HepG2 (cell line): ENCODE results near the gene CORO7. TPM values are rescaled to one million over a fixed set of nuclear protein-coding genes. Genes with fewer than 3 reads are reported as not detected.

Source experiments
- CEBPZ ChIP-seq: IDR thresholded peaks from 2 replicates; pipeline ENCODE4 v1.6.1; 2012; ENCODE audit warnings: low read length, improper control_type of control experiment
- CHD4 ChIP-seq: fragments of 200-600 bp; sonication (generic); IDR thresholded peaks from 2 replicates; pipeline ENCODE4 v1.7.0; 2017; ENCODE audit warnings: mild to moderate bottlenecking, low read length, borderline replicate concordance
- GLMP ChIP-seq: sonication (generic); formaldehyde crosslinking; IDR thresholded peaks from 2 replicates; pipeline ENCODE4 v1.9.0; 2021; ENCODE audit warnings: missing genetic modification reagents, mild to moderate bottlenecking, borderline replicate concordance
- HMG20A ChIP-seq: IDR thresholded peaks from 2 replicates; pipeline ENCODE4 v1.6.1; 2016; ENCODE audit warnings: borderline replicate concordance
- MAFK ChIP-seq, 2 experiments: IDR thresholded peaks in 1 of 2; conservative IDR thresholded peaks in 1 of 2; 2 replicates each; pipeline ENCODE4 v1.6.1; 2011; ENCODE audit warnings: improper control_type of control experiment in 2 of 2, low read length in 2 of 2
- MEF2D ChIP-seq: sonication (generic); formaldehyde crosslinking; IDR thresholded peaks from 2 replicates; pipeline ENCODE4 v1.5.1; 2020; ENCODE audit warnings: mild to moderate bottlenecking, missing genetic modification reagents
- MLXIP ChIP-seq: sonication (generic); formaldehyde crosslinking; IDR thresholded peaks from 2 replicates; pipeline ENCODE4 v1.9.0; 2021; ENCODE audit warnings: missing genetic modification reagents, borderline replicate concordance
- RAD21 ChIP-seq: fragments of 450-650 bp; formaldehyde crosslinking; IDR thresholded peaks from 2 replicates; pipeline ENCODE4 v1.5.0; 2020; ENCODE audit warnings: mild to moderate bottlenecking
- RBM39 ChIP-seq: fragments of 200-400 bp; formaldehyde crosslinking; IDR thresholded peaks from one replicate; pipeline ENCODE4 v1.6.1; 2018; ENCODE audit warnings: antibody characterized with exemption, mild to moderate bottlenecking, low read depth, low read length; ENCODE audit not compliant: poor library complexity, severe bottlenecking
- RORA ChIP-seq: sonication (generic); formaldehyde crosslinking; IDR thresholded peaks from 2 replicates; pipeline ENCODE4 v1.5.0; 2020; ENCODE audit warnings: mild to moderate bottlenecking, missing genetic modification reagents, moderate library complexity
- SETDB1 ChIP-seq: sonication (generic); formaldehyde crosslinking; IDR thresholded peaks from 2 replicates; pipeline ENCODE4 v1.5.1; 2020; ENCODE audit warnings: missing genetic modification reagents, mild to moderate bottlenecking, borderline replicate concordance
- SIN3A ChIP-seq: IDR thresholded peaks from 2 replicates; pipeline ENCODE4 v1.6.1; 2011; ENCODE audit warnings: low read depth, mild to moderate bottlenecking, control low read depth, low read length, borderline replicate concordance
- SUZ12 ChIP-seq: fragments of 150-350 bp; IDR thresholded peaks from 2 replicates; pipeline ENCODE4 v1.6.1; 2014; ENCODE audit warnings: low read depth, low read length
- ZBTB33 ChIP-seq: sonication (generic); formaldehyde crosslinking; IDR thresholded peaks from 2 replicates; pipeline ENCODE4 v1.4.0; 2020; ENCODE audit warnings: missing genetic modification reagents
- ZFP36L2 ChIP-seq: sonication (generic); formaldehyde crosslinking; IDR thresholded peaks from 2 replicates; pipeline ENCODE4 v1.4.0; 2020; ENCODE audit warnings: missing genetic modification reagents
- ZNF431 ChIP-seq: sonication (generic); formaldehyde crosslinking; IDR thresholded peaks from 2 replicates; pipeline ENCODE4 v1.9.0; 2022; ENCODE audit warnings: missing genetic modification reagents, low read depth, mild to moderate bottlenecking, borderline replicate concordance
- ZNF496 ChIP-seq: sonication (generic); formaldehyde crosslinking; IDR thresholded peaks from 2 replicates; pipeline ENCODE4 v1.8.1; 2023; ENCODE audit warnings: mild to moderate bottlenecking, moderate library complexity, missing genetic modification reagents; ENCODE audit not compliant: insufficient replicate concordance
- ZNF768 ChIP-seq: sonication (generic); formaldehyde crosslinking; IDR thresholded peaks from 2 replicates; pipeline ENCODE4 v1.4.0; 2020; ENCODE audit warnings: missing genetic modification reagents
- ZNF816 ChIP-seq: sonication (generic); formaldehyde crosslinking; IDR thresholded peaks from 2 replicates; pipeline ENCODE4 v1.8.0; 2022; ENCODE audit warnings: missing genetic modification reagents, mild to moderate bottlenecking, borderline replicate concordance
- polyA plus RNA-seq, 8 experiments: library from polyadenylated mRNA; depleted of rRNA in 3 of 8; stranded (reverse) in 7 of 8; unstranded in 1 of 8; fragments of >200 nt; fragmentation: Illumina TruSeq in 4 of 8; extraction: Trizol in 4 of 8; gene quantifications; 2 replicates each; pipeline versions ENCODE4 v1.2.1 to v1.2.3, GENCODE V29; 2011 to 2016; ENCODE audit warnings: low read depth in 4 of 8, missing spikeins in 1 of 8, mixed read lengths in 1 of 8; ENCODE audit not compliant: insufficient read depth in 1 of 8
- total RNA-seq, 5 experiments: library from RNA; depleted of rRNA; stranded (reverse); fragments of >200 nt; fragmentation: Illumina TruSeq; extraction: Trizol; gene quantifications; 2 replicates each; pipeline ENCODE4 v1.2.3, GENCODE V29; 2016; ENCODE audit warnings: low read depth in 1 of 5

CORO7 gene
- total and polyA plus RNA-seq, 2 of the 13 experiments (the other 11 are each of a cell fraction or from before 2014, with no cell fraction given) = 9.9 to 14.3 TPM

- TF ChIP-seq ZBTB33 (CRISPR knock-in tag) = no peak
- peak; percentile 47; the same call in 1 of the 2 replicates for TF ChIP-seq RAD21 (CRISPR knock-in tag)
- no peak for TF ChIP-seq MAFK (conservative IDR thresholded peaks at IDR 0.05 in 1 of 2, IDR thresholded peaks at IDR 0.05 in 1 of 2; ENCODE audit: low read length in 2 of 2)
- no peak for TF ChIP-seq SUZ12
- TF ChIP-seq GLMP (CRISPR knock-in tag) = no peak
- no peak for TF ChIP-seq CHD4
- no peak for TF ChIP-seq MEF2D (CRISPR knock-in tag)
- TF ChIP-seq ZNF768 (CRISPR knock-in tag) = no peak
- TF ChIP-seq RBM39 = no peak
- no peak for TF ChIP-seq CEBPZ
- TF ChIP-seq MLXIP (CRISPR knock-in tag) = no peak
- TF ChIP-seq HMG20A (CRISPR knock-in tag) = no peak
- no peak for TF ChIP-seq ZFP36L2 (CRISPR knock-in tag)
- TF ChIP-seq SETDB1 = no peak
- TF ChIP-seq ZNF496 (CRISPR knock-in tag) = no peak
- peak; percentile 72; the same call in 1 of the 2 replicates for TF ChIP-seq SIN3A
- TF ChIP-seq ZNF431 (CRISPR knock-in tag) = no peak; the same call in 1 of the 2 replicates
- no peak for TF ChIP-seq RORA (CRISPR knock-in tag)
- TF ChIP-seq ZNF816 (CRISPR knock-in tag) = no peak
Observed at GRCh38 chr16:4350787-4351659, 65.4 kb downstream of the CORO7 start, which contains the start of gene PAM16 (continued).
